Retinal pigment epithelial cell (primary cell): ENCODE results near the gene FARS2.

Source experiments
- DNase-seq: peaks from one replicate; pipeline ENCODE4 v3.0.0-alpha.2; 2010; ENCODE audit warnings: low read depth
- H3K4me3 ChIP-seq: 2 replicates; pipeline ENCODE4 v1.5.1; 2011; ENCODE audit warnings: mild to moderate bottlenecking, low read length, control low read depth, moderate library complexity
- CTCF ChIP-seq: conservative IDR thresholded peaks from 2 replicates; pipeline ENCODE4 v1.5.1; 2011; ENCODE audit warnings: low read depth, low read length, control low read depth, inconsistent platforms

FARS2 gene

GRCh38 chr6:5776104-5776503 lies 514.8 kb downstream of the FARS2 start:
- DNase-seq = no peak
- TF ChIP-seq CTCF = no peak
- H3K4me3 ChIP-seq = no peak overlapping the region

GRCh38 chr6:5776706-5777390 lies 515.5 kb downstream of the FARS2 start:
- no peak for TF ChIP-seq CTCF
- no peak overlapping the region for H3K4me3 ChIP-seq
- DNase-seq = no peak

- no peak for DNase-seq
- no peak overlapping the region for H3K4me3 ChIP-seq
- no peak for TF ChIP-seq CTCF
These were observed 517.1 kb downstream of the FARS2 start for GRCh38 chr6:5778317-5778857.

GRCh38 chr6:5778906-5779305 lies 517.6 kb downstream of the FARS2 start:
- TF ChIP-seq CTCF = no peak
- no peak for DNase-seq
- no peak overlapping the region for H3K4me3 ChIP-seq

- no peak for TF ChIP-seq CTCF
- H3K4me3 ChIP-seq = no peak overlapping the region
- DNase-seq = no peak
These were observed 519.7 kb downstream of the FARS2 start for GRCh38 chr6:5781019-5781418.

- no peak overlapping the region for H3K4me3 ChIP-seq
- TF ChIP-seq CTCF = no peak
- DNase-seq = no peak
These were observed 520.7 kb downstream of the FARS2 start for GRCh38 chr6:5781966-5782556.

- no peak for TF ChIP-seq CTCF
- no peak overlapping the region for H3K4me3 ChIP-seq
- DNase-seq = no peak
These were observed 521.7 kb downstream of the FARS2 start for GRCh38 chr6:5782783-5783547.
